ENCODE results near the gene CSPG4. TPM values are rescaled to one million over a fixed set of nuclear protein-coding genes. Genes with fewer than 3 reads are reported as not detected.
"Not testable (repeated sequence)": the region's sequence is repeated elsewhere in the genome, so short reads cannot be mapped to it uniquely, and the experiment has no call there.

CSPG4 gene
- total and polyA plus RNA-seq, 9 donors: 3.3 to 30.0 (median 5.2) TPM

GRCh38 chr15:75731248-75732151 is 18.9 kb upstream of the CSPG4 start:
- H3K4me3 ChIP-seq: peak overlapping the region; percentile 17
- H3K27ac ChIP-seq: peak overlapping the region; percentile 12 to 52
- 13 to 23% (median 19%) methylated on average over 28 of the region's 28 CpGs for WGBS, 3 donors
- H3K4me1 ChIP-seq (ENCODE audit: insufficient read depth): peaks cover 4% of the 10 kb centered on the region
- peak; percentile 69 to 82 (median 73) for DNase-seq
- TF ChIP-seq POLR2A (IDR thresholded peaks at IDR 0.05) (no peak), EP300 (IDR thresholded peaks at IDR 0.05) (no peak)
- TF ChIP-seq, protein P1, sequence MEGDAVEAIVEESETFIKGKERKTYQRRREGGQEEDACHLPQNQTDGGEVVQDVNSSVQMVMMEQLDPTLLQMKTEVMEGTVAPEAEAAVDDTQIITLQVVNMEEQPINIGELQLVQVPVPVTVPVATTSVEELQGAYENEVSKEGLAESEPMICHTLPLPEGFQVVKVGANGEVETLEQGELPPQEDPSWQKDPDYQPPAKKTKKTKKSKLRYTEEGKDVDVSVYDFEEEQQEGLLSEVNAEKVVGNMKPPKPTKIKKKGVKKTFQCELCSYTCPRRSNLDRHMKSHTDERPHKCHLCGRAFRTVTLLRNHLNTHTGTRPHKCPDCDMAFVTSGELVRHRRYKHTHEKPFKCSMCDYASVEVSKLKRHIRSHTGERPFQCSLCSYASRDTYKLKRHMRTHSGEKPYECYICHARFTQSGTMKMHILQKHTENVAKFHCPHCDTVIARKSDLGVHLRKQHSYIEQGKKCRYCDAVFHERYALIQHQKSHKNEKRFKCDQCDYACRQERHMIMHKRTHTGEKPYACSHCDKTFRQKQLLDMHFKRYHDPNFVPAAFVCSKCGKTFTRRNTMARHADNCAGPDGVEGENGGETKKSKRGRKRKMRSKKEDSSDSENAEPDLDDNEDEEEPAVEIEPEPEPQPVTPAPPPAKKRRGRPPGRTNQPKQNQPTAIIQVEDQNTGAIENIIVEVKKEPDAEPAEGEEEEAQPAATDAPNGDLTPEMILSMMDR (IDR thresholded peaks at IDR 0.05): no peak
- H3K36me3 ChIP-seq: no peaks in the 10 kb centered on the region
- intact Hi-C loops (cut with DNase I): loop anchor here in 3 of 4 donors (5.0 to 10.0 kb wide), 3 partner anchors 44 to 73 kb away; no protein-coding TSS in a partner anchor
- no peaks in the 10 kb centered on the region for H3K9me3 ChIP-seq
- H3K27me3 ChIP-seq: no peaks in the 10 kb centered on the region

DNA sequence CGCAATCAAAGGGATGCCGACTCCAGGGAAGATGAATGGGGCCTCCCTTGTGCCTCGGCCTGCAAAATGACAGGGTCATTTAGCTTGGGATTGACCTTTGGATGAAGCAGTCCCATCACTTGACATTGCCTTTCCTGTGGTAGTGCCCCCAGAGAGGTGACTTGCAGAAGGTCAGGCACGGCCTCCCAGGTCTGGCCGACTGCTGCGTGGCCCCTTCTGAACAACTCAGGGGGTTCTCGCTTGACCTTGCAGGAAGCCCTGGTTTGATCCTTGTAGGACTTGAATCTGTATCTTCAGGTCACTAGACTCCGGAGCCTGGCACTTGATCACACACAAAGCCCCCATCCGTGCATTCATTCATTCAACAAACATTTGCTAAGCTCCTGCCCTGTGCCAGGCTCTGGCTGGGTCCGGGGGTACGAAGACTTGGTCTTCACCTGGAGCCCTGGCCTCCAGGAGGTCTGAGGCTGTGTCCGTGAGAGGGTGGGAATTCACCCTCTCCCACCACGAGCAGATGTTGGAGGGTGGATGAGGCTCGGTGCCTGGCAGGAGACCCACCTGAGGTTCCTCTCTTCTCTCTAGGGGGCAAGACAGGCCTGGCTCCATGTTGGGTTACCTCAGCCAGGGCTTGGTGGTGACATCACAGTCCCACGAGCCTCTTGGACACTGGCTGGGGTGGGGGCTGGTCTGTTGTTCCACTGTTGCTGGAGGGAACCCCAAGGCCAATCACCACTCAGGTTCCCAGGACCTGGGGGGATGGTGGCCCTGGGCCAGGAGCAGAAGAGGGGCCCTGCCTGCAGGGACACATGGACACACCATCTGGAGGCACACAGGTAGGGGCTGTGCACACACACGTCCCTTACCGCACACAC is 18.0 kb upstream of the CSPG4 start:
- peak in 1 of 5 donors; percentile 33 for DNase-seq
- H3K9me3 ChIP-seq; H3K4me3 ChIP-seq; H3K27ac ChIP-seq; H3K27me3 ChIP-seq; H3K4me1 ChIP-seq (ENCODE audit: insufficient read depth); H3K36me3 ChIP-seq: not testable (repeated sequence)
- 91 to 94% (median 93%) methylated on average over 16 to 17 of the region's 17 CpGs for WGBS, 3 donors
- intact Hi-C loops (cut with DNase I): loop anchor here in 3 of 4 donors (5.0 to 10.0 kb wide), 3 partner anchors 43 to 74 kb away; no protein-coding TSS in a partner anchor

- H3K9me3 ChIP-seq: no peaks in the 10 kb centered on the region
- H3K4me1 ChIP-seq (ENCODE audit: insufficient read depth): peaks cover 4% of the 10 kb centered on the region
- peak in 1 of 5 donors; percentile 31 for DNase-seq
- TF ChIP-seq, protein P1 (IDR thresholded peaks at IDR 0.05): no peak
- TF ChIP-seq POLR2A (IDR thresholded peaks at IDR 0.05) (no peak), EP300 (IDR thresholded peaks at IDR 0.05) (no peak)
- no peak overlapping the region for H3K4me3 ChIP-seq
- no peak overlapping the region for H3K27ac ChIP-seq
- 67 to 75% (median 71%) methylated on average over 10 of the region's 10 CpGs for WGBS, 3 donors
- H3K36me3 ChIP-seq: no peaks in the 10 kb centered on the region
- intact Hi-C loops (cut with DNase I): loop anchor here in 3 of 4 donors (5.0 to 10.0 kb wide), 4 partner anchors 42 to 75 kb away; no protein-coding TSS in a partner anchor
- H3K27me3 ChIP-seq: no peaks in the 10 kb centered on the region
Observed at GRCh38 chr15:75729326-75730069, 16.9 kb upstream of the CSPG4 start.

DNA sequence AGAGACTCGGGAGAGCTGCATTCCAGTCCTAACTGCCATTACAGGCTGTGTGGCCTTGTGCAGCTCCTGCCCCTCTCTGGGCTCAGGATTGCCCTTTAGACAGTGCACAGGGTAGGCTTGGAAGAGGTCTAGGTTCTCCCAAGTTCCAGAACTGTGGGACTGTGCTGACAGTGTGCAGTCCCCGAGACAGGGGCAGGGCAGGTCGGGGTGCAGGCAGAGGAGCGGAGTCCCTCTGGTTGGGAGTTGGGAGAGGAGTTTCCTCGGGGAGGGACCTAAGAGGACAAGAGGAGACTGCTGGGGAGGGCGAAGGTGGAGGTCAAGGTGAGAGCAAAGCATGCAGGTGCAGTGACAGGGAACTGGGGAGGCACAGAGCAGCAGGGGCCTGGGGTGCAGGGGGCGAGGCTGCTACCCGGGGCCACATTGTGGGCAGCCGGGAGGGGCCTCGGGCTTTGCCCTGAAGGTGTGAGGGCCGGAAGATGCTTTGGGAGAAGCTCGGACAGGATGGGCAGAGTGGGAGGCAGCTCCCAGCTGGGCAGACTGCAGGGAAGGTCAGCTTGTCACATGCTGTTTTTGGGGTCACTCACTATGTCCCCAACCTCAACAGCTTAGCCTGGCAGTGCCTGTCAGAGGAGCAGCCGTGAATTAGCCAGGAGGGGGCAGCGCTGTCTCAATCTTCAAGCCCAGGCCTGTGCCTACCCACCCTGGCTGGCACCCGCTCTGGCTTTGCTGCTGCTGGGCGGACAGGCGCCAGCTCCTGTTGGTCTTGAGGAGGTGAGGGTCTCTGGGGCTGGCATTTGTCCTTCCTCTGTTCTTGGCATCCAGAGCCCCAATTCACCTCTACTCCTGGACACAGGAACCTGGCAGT is 15.4 kb upstream of the CSPG4 start:
- Histone ChIP-seq H3K27me3 (no peaks in the 10 kb centered on the region), H3K36me3 (no peaks in the 10 kb centered on the region), H3K27ac (no peak overlapping the region), H3K4me3 (no peak overlapping the region), H3K4me1 (ENCODE audit: insufficient read depth) (peaks cover 7% of the 10 kb centered on the region), H3K9me3 (no peaks in the 10 kb centered on the region)
- TF ChIP-seq, protein P1 (IDR thresholded peaks at IDR 0.05): peak in 2 of 3 donors; percentile 10 to 48
- TF ChIP-seq EP300 (IDR thresholded peaks at IDR 0.05): no peak
- DNase-seq: peak in 2 of 5 donors; percentile 67 to 73
- intact Hi-C loops (cut with DNase I): loop anchor here in 2 of 4 donors (5.0 kb wide), 1 partner anchor 74 kb away; no protein-coding TSS in a partner anchor
- 35 to 47% (median 47%) methylated on average over 17 of the region's 17 CpGs for WGBS, 3 donors

Measured in ovary (tissue), 9 donors.